Heart left ventricle (tissue), 13 donors: Measurements from ENCODE around the gene PLXNA1.

Experiments
- POLR2A ChIP-seq, 2 donors: fragments of 450-650 bp; IDR thresholded peaks; one replicate each; pipeline ENCODE4 v1.6.1; 2017; ENCODE audit warnings: antibody characterized with exemption in 2 of 2, mild to moderate bottlenecking in 2 of 2, moderate library complexity in 2 of 2
- TF ChIP-seq, protein P1 (sequence below), 12 donors: fragments of 200-600 bp; sonication (generic) in 4 of 12; IDR thresholded peaks; one replicate each; pipeline versions ENCODE4 v1.5.0 to v1.8.0; 2018 to 2022; ENCODE audit warnings: antibody characterized with exemption in 12 of 12, mild to moderate bottlenecking in 5 of 12
- donor health status: ischemic (EF 13 %, LVEDD 7.1; RV severe dilation, severe dysfunction).
- donor health status: DM: no; HTN: yes; CAD: no.
- donor health status: DM: no; HTN: no; CAD: no.
- donor health status: ischemic (EF 25% LVEDD 6.9; RV normal size, moderate dysfunction).
- donor health status: ischemic (EF 25% LVEDD 5.7; RV mildly dilated, moderate dysfunction).
- donor health status: ischemic (EF 35%, LVEDD 5.7; RV mildly dilated, moderate dysfunction).
- donor health status: nonischemic (EF 11% LVEDD 7.7; RV severe dilation, severe dysfunction).
- donor health status: DM: yes; HTN: yes; CAD: no.
- donor health status: PGD.
- donor health status: ischemic (EF 29% LVEDD 5.4; RV normal size, mild dysfunction).
- donor health status: nonischemic (EF 23%, LVEDD 6.1; RV moderate dilation, normal function).

DNA sequence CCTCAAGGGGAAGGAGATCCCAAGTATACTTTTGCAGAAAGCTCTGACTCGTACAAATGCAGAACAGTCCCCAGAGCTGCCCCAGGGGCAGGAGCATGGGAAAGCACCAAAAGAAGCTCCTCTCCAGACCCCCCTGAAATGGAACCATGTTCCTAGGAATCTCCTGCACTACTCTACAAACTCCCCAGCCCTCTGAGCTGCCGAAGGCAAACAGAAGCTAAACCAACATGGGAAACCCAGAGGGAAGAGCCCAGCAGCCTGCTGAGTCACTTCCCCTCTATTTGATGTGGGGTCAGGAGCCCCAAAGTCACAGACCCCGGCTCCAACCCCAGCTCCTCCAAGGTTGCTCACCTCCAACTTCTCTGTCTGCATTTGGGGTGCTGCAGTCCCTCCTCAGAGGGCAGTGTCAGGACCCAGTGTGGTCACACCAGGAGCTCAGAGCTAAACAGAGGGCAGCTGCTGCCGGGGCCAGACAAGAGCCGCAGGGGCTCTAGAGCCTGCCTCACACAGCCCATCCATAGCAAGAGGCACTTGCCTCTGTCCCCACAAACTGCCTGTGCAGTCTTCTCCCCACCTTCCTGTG lies 3.8 kb upstream of the PLXNA1 start:
- TF ChIP-seq, protein P1, sequence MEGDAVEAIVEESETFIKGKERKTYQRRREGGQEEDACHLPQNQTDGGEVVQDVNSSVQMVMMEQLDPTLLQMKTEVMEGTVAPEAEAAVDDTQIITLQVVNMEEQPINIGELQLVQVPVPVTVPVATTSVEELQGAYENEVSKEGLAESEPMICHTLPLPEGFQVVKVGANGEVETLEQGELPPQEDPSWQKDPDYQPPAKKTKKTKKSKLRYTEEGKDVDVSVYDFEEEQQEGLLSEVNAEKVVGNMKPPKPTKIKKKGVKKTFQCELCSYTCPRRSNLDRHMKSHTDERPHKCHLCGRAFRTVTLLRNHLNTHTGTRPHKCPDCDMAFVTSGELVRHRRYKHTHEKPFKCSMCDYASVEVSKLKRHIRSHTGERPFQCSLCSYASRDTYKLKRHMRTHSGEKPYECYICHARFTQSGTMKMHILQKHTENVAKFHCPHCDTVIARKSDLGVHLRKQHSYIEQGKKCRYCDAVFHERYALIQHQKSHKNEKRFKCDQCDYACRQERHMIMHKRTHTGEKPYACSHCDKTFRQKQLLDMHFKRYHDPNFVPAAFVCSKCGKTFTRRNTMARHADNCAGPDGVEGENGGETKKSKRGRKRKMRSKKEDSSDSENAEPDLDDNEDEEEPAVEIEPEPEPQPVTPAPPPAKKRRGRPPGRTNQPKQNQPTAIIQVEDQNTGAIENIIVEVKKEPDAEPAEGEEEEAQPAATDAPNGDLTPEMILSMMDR (IDR thresholded peaks at IDR 0.05) = no peak
- TF ChIP-seq POLR2A (IDR thresholded peaks at IDR 0.05) = no peak
